K562 (cell line): ENCODE measurements around the gene TTC13. TPM values are rescaled to one million over a fixed set of nuclear protein-coding genes. Genes with fewer than 3 reads are reported as not detected.
A peak's percentile ranks its signal among the peaks of the same experiment; 100 is the strongest.
"Not testable (repeated sequence)": the region's sequence is repeated elsewhere in the genome, so short reads cannot be mapped to it uniquely, and the experiment has no call there.

ENCODE experiments used
- MBD2 ChIP-seq: sonication (generic); IDR thresholded peaks from 2 replicates; pipeline ENCODE4 v1.6.1; 2016; ENCODE audit warnings: low read depth, borderline replicate concordance
- NFIC ChIP-seq: fragments of 450-650 bp; IDR thresholded peaks from 2 replicates; pipeline ENCODE4 v1.6.1; 2017; ENCODE audit warnings: mild to moderate bottlenecking, inconsistent platforms
- PHB2 ChIP-seq: fragments of 450-650 bp; IDR thresholded peaks from 2 replicates; pipeline ENCODE4 v1.6.1; 2017; ENCODE audit warnings: low read depth
- REST ChIP-seq, 2 experiments: fragments of 450-650 bp; formaldehyde crosslinking in 1 of 2; IDR thresholded peaks; 2 replicates each; pipeline versions ENCODE4 v1.4.0 to v1.6.1; 2014 to 2020; ENCODE audit warnings: mild to moderate bottlenecking in 2 of 2, borderline replicate concordance in 1 of 2, low read depth in 1 of 2
- TAL1 ChIP-seq: fragments of 450-650 bp; IDR thresholded peaks from 2 replicates; pipeline ENCODE4 v1.6.1; 2016; ENCODE audit warnings: mild to moderate bottlenecking
- TCF3 ChIP-seq: sonication (generic); formaldehyde crosslinking; IDR thresholded peaks from 2 replicates; pipeline ENCODE4 v1.4.0; 2020; ENCODE audit warnings: mild to moderate bottlenecking, missing genetic modification reagents
- TCFL5 ChIP-seq: fragments of 250-450 bp; sonication (Bioruptor Pico); conservative IDR thresholded peaks from 2 replicates; pipeline ENCODE4 v1.6.1; 2021; ENCODE audit warnings: mild to moderate bottlenecking, moderate library complexity, matching md5 sums
- ZNF655 ChIP-seq: fragments of 250-450 bp; sonication (Bioruptor Pico); IDR thresholded peaks from 2 replicates; pipeline ENCODE4 v1.5.0; 2021
- polyA plus RNA-seq, 8 experiments: library from polyadenylated mRNA; depleted of rRNA in 4 of 8; stranded (reverse) in 5 of 8; unstranded in 3 of 8; fragments of >200 nt; fragmentation: Nextera tagmentation in 2 of 8; fragmentation: Illumina TruSeq in 1 of 8; extraction: Ambion mirVana in 2 of 8; extraction: Trizol in 1 of 8; gene quantifications; 2 replicates each; pipeline versions ENCODE4 v1.2.1 to v1.2.3, GENCODE V29; 2011 to 2014; ENCODE audit warnings: inconsistent platforms in 1 of 8, missing spikeins in 1 of 8
- total RNA-seq, 7 experiments: library from RNA; depleted of rRNA in 6 of 7; stranded (reverse); fragments of >200 nt in 6 of 7; fragmentation: Illumina TruSeq in 2 of 7; extraction: Trizol in 2 of 7; gene quantifications; 2 replicates each; pipeline versions ENCODE4 v1.2.1 to v1.2.3, GENCODE V29; 2011 to 2021; ENCODE audit warnings: low replicate concordance in 1 of 7
- TF ChIP-seq, protein P1 (sequence below), 2 experiments: fragments of 200-800 bp in 1 of 2; sonication (Bioruptor generic) in 1 of 2; sonication (generic) in 1 of 2; formaldehyde crosslinking in 1 of 2; IDR thresholded peaks in 1 of 2; conservative IDR thresholded peaks in 1 of 2; 2 replicates each; pipeline versions ENCODE4 v1.5.0 to v1.6.1; 2016 to 2020; ENCODE audit warnings: missing compliant biosample characterization in 1 of 2, missing genetic modification characterization in 1 of 2, missing genetic modification reagents in 1 of 2

TTC13 gene
- total and polyA plus RNA-seq, 9 of the 15 experiments (the other 6 are each of a cell fraction or from before 2014, with no cell fraction given): 1.7 to 13.8 (median 9.6) TPM

DNA sequence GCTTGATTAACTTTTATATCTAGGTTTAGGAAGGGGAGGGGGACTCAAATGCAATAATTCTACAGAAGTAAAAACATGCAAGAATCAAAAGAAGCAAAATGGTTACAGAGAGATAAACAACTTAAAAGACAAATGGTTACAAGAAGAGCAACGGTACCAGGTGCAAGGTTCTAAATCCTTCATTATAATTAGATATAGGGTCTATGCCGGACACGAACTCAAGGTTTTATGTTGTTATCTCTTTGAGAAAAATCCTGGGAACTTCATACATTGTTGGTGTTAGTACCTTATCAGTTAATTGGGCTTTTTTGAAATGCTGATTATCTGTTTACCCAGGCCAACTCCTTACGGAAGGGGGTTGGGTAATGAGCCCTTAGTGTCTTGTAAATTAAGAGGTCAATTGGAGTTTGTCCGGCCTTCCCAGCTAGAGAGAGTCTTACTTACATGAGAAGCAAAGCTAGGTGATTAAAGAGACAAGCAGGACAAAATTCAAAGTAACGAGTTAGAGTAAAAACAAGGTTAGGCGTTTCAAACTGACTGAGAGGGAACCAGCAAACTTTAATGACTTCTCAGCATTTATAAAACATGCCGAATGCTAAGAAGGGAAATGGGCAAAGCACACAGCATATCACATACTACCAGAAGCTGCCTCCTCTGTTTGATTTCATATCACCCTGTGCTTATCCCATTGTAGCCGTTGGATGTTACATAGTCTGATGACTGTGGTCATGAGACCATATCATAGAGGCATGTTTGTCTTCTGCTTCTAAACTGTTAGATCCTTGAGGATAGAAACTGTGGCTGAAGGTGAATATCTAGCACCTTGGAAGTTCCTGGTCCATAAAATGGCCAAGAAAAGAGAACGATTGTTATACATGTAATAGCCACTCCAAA lies 6.2 kb upstream of the TTC13 start (continued):
- TF ChIP-seq REST (IDR thresholded peaks at IDR 0.05; ENCODE audit: borderline replicate concordance): not testable (repeated sequence)
- TF ChIP-seq REST (CRISPR knock-in tag; IDR thresholded peaks at IDR 0.05; ENCODE audit: low read depth) (0 out of 2 replicates have a peak, but pooled peaks have one; percentile 22), TAL1 (peak; percentile 82), MBD2 (peak; percentile 38; the same call in 1 of the 2 replicates), TCF3 (CRISPR knock-in tag) (peak; percentile 71), TCFL5 (peak; percentile 30; the same call in 1 of the 2 replicates), NFIC (peak; percentile 66), PHB2 (0 out of 2 replicates have a peak, but pooled peaks have one; percentile 14), ZNF655 (CRISPR knock-in tag) (0 out of 2 replicates have a peak, but pooled peaks have one; percentile 35)
- TF ChIP-seq, protein P1, sequence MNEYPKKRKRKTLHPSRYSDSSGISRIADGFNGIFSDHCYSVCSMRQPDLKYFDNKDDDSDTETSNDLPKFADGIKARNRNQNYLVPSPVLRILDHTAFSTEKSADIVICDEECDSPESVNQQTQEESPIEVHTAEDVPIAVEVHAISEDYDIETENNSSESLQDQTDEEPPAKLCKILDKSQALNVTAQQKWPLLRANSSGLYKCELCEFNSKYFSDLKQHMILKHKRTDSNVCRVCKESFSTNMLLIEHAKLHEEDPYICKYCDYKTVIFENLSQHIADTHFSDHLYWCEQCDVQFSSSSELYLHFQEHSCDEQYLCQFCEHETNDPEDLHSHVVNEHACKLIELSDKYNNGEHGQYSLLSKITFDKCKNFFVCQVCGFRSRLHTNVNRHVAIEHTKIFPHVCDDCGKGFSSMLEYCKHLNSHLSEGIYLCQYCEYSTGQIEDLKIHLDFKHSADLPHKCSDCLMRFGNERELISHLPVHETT (CRISPR knock-in tag; conservative IDR thresholded peaks at IDR 0.05 in 1 of 2, IDR thresholded peaks at IDR 0.05 in 1 of 2): peak in 1 of 2 experiments; percentile 64; a peak in 1 of 4 replicates
